Omental fat pad (tissue), 4 donors: ENCODE data around the gene AHCYL1. TPM values are rescaled to one million over a fixed set of nuclear protein-coding genes. Genes with fewer than 3 reads are reported as not detected.

Experiments
- ATAC-seq: fragments of 150-250 bp; one replicate; pipeline ENCODE4 v1.9.1; 2016; ENCODE audit warnings: mild to moderate bottlenecking, moderate library complexity; ENCODE audit not compliant: low FRiP score
- DNase-seq: peaks from one replicate; pipeline ENCODE4 v3.0.0-alpha.2; 2019; ENCODE audit warnings: low spot score
- total RNA-seq, 4 donors: library from RNA; depleted of rRNA; stranded (reverse); fragments of >200 nt; gene quantifications; one replicate each; pipeline ENCODE4 v1.1.0, GENCODE V29; 2016
- TF ChIP-seq, protein P1 (sequence below), 3 donors: fragments of 450-650 bp; IDR thresholded peaks; one replicate each; pipeline ENCODE4 v1.5.1; 2016 to 2017; ENCODE audit warnings: antibody characterized with exemption in 3 of 3, mild to moderate bottlenecking in 3 of 3, moderate library complexity in 2 of 3

Gene AHCYL1
- total RNA-seq, 4 donors from 2014 or later = 76.0 to 107 (median 95.8) TPM

DNA sequence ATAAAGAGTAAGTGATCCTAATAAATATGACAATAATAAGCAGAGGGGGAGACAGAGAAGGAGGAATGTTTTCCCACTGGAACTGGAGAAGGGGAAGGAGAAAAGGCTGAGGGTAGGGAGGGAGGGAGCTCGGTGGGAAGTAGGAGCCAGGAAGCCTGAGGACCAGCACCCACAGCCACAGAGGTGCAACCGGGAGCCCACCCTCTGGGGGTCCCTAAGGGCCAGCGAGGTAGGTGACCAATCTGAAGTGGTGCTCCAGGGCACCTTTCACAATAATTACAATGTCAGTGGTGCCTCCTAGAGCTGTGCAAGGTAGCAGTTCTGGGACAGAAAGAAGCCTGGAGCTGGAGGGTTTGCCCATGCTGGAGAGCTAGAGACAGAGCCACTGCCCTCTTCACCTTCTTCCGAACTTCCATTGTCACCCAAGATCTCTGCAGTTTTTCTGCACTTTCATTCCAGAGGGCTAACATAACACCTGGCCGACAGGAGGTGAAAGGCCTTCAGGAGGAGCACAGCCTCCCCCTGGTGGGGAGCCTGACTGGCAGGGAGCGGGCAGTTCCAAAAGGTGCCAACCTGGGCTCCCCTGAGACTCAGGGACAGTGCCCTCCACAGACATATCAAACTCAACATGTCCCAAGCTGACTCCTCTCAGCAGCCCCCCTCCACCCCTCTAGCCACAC is 4.1 kb upstream of the AHCYL1 start:
- DNase-seq (no peak), ATAC-seq (no peak)
- TF ChIP-seq, protein P1, sequence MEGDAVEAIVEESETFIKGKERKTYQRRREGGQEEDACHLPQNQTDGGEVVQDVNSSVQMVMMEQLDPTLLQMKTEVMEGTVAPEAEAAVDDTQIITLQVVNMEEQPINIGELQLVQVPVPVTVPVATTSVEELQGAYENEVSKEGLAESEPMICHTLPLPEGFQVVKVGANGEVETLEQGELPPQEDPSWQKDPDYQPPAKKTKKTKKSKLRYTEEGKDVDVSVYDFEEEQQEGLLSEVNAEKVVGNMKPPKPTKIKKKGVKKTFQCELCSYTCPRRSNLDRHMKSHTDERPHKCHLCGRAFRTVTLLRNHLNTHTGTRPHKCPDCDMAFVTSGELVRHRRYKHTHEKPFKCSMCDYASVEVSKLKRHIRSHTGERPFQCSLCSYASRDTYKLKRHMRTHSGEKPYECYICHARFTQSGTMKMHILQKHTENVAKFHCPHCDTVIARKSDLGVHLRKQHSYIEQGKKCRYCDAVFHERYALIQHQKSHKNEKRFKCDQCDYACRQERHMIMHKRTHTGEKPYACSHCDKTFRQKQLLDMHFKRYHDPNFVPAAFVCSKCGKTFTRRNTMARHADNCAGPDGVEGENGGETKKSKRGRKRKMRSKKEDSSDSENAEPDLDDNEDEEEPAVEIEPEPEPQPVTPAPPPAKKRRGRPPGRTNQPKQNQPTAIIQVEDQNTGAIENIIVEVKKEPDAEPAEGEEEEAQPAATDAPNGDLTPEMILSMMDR (IDR thresholded peaks at IDR 0.05) = no peak

DNA sequence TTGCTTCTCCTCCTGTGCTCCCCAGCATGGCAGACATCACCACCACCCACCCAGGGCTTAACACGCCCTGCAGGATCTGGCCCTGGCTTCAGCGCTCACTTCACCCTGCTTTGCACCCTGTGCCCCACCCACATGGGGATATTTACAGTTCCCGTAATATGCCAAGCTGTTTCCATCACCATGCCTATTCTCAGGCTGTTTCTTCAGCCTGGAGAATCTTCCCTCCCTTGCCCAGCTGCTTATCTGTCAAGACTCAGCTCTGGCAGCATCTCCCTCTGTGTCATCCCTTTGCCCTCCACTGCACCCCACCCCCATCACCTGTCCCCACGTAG is 3.6 kb upstream of the AHCYL1 start:
- ATAC-seq (peak; percentile 29), DNase-seq (no peak)
- TF ChIP-seq, protein P1 (IDR thresholded peaks at IDR 0.05) = no peak

DNA sequence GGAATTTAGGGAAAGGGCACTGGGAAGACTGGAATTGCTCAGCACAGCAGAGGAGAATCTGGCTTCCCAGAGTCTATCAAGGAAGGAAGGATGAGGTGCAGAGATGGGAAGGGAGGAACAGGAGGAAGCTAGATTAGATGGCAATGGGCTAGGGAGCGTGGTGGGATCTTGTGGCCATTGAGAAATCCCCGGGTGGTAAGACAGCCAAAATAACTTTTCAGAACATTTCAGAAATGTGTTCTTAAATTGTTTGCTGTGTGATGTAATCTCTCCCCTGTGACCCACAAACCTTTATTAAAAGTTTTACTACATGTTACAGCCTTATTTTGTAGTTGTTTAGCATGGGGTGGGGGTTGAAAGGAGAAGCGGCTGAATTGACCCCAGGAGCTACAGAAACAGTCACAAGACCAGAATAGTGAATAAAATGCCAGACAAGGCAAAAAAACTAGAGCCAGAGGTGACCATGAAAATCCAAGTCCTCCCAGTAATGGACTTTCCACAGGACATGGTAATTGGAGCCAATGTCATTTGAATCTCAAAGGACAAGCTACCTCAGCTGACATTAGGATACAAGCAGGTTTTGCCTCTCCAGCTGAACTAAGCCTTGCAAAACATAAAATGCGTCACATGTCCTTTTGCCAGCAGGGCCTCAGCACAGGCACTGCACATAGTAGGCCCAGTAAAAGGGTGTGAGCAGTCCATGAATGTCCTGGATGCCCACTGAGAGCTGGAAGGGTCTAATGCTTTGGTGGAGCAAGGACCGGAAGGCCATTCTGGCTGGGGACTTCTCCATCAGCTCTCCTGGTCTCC is 980 bp upstream of the AHCYL1 start:
- ATAC-seq (no peak), DNase-seq (no peak)
- TF ChIP-seq, protein P1 (IDR thresholded peaks at IDR 0.05) = no peak

DNA sequence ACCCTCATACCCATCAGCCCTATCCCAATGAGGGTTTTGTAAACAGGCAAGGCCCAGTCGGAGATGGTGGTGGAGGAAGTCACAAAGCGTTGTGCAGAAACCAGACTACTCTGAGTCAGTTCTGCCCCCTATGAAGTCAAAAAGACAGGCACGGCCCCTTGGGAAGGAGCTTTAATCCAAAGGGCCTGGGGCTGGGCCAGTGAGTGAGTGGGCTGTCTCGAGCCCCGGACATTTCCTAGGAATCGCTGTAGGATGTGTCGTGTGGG is 442 bp upstream of the AHCYL1 start:
- DNase-seq = no peak
- ATAC-seq = peak; percentile 22
- TF ChIP-seq, protein P1 (IDR thresholded peaks at IDR 0.05) = no peak

DNA sequence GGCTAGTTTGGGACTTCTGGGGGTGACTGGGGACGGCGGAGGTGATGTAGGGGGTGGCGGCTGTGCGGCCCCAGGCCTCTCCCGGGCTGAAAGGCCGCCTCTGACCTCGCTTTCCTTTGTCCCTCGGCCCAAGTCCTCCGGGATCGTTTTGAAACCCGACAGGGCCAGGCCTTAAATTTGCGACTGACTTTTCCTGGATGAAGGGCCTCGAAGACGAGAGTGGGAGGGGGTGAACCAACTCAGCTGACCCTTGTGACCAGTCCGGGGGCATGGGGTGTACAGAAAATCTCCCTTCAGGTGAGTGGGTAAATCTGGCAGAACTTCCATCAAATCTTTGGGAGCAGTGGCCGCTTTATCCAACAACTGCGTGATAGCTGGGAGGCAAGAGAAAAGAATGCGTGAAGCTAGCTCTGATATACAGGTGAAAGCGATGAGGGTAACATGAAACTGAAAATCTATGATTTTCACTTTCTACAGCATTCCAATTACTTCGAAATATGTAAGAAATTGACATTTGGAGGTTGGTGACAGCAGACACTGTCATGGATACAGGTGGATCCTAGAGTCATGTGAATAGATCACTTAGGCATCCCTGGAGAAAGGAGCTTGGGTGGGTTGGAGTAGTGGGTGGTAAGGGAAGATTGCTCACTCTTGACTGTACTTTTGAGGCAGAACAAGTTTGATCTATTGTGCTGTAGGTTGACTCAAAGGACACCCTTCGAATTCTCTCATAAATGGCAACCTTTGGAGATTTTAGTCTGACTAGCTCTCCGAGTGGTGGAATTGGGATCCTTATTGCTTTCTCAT is 885 bp downstream of the AHCYL1 start:
- ATAC-seq (peak; percentile 1), DNase-seq (no peak)
- TF ChIP-seq, protein P1 (IDR thresholded peaks at IDR 0.05) = no peak

DNA sequence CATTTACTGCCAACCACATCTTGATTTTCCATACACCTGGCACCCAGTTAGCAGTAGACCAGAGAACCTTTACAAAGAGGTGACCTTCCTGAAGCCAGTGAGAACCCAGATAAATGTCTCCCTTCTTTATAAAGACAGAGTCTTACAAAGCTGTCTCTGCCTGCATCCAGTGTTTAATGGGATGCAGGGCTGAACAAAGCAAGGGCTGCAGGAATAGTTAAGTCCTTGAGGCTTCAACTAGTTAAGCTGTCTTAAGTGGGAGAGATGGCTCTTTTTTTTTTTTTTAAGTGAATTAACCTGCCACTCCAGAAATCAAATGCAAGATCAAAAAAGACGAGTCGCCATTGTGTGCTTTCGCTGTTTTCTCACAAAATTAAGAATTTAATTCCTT is 1.5 kb downstream of the AHCYL1 start:
- DNase-seq (no peak), ATAC-seq (no peak)
- TF ChIP-seq, protein P1 (IDR thresholded peaks at IDR 0.05) = no peak
